ENCODE results near the gene BASP1.
A peak's percentile ranks its signal among the peaks of the same experiment; 100 is the strongest.

BASP1 gene

DNA sequence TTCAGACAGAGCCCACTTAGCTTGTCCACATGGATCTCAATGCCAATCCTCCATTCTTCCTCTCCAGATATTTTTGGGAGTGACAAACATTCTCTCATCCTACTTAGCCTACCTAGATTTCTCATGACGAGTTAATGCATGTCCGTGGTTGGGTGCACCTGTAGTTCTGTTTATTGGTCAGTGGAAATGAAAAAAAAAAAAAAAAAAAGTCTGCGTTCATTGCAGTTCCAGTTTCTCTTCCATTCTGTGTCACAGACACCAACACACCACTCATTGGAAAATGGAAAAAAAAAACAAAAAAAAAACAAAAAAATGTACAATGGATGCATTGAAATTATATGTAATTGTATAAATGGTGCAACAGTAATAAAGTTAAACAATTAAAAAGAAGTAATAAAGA, 59.0 kb downstream of the BASP1 start:
- FAIRE-seq, result peak; percentile 47
- DNase-seq (ENCODE audit: insufficient read length, low spot score), result no peak
- TF ChIP-seq SPI1 (IDR thresholded peaks at IDR 0.05; ENCODE audit: low read depth, low read length) (0 out of 2 replicates have a peak, but pooled peaks have one; percentile 8), POLR2A (IDR thresholded peaks at IDR 0.05; ENCODE audit: low read depth, low read length) (no peak)

GRCh38 chr5:17277907-17278306, 60.5 kb downstream of the BASP1 start:
- peak; percentile 32 for TF ChIP-seq PAX5 (IDR thresholded peaks at IDR 0.05; ENCODE audit: insufficient read depth, low read length, severe bottlenecking)
- no peak for TF ChIP-seq POLR2A (IDR thresholded peaks at IDR 0.05; ENCODE audit: low read depth, low read length)
- TF ChIP-seq SPI1 (IDR thresholded peaks at IDR 0.05; ENCODE audit: low read depth, low read length), result no peak
- peak; percentile 78; the same call in 1 of the 2 replicates for TF ChIP-seq POU2F2 (IDR thresholded peaks at IDR 0.05; ENCODE audit: low read depth, low read length)
- DNase-seq (ENCODE audit: insufficient read length, low spot score) (no peak), FAIRE-seq (peak; percentile 23)

DNA sequence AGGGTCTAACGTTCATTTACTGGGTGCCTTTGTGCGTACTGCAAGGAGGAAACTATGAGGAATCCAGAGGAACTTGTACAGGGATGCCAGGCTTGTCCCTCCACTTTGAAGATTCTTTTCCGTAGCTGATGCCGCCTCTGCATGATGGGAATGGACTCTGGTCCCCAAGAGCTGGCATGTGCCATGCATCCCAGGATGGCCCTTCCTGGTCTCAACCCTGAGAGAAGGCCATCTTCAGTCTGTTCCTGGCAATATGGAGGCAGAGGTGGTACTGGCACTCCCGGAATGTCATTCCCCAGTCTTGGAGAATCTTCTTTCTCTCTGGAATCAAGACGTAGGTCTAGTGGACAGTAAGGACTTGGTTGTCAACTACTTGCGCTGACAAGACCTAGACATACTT, 61.5 kb downstream of the BASP1 start:
- peak; percentile 75 for TF ChIP-seq POLR2AphosphoS5 (IDR thresholded peaks at IDR 0.05; ENCODE audit: low read depth, low read length)
- 0 out of 2 replicates have a peak, but pooled peaks have one; percentile 49 for TF ChIP-seq POU2F2 (IDR thresholded peaks at IDR 0.05; ENCODE audit: low read depth, low read length)
- no peak for TF ChIP-seq SPI1 (IDR thresholded peaks at IDR 0.05; ENCODE audit: low read depth, low read length)
- FAIRE-seq (peak; percentile 55), DNase-seq (ENCODE audit: insufficient read length, low spot score) (no peak)

GRCh38 chr5:17279487-17279886, 62.1 kb downstream of the BASP1 start:
- FAIRE-seq (no peak), DNase-seq (ENCODE audit: insufficient read length, low spot score) (no peak)
- no peak for TF ChIP-seq PAX5 (IDR thresholded peaks at IDR 0.05; ENCODE audit: insufficient read depth, low read length, severe bottlenecking)
- TF ChIP-seq POLR2AphosphoS5 (IDR thresholded peaks at IDR 0.05; ENCODE audit: low read depth, low read length), result no peak
- TF ChIP-seq SPI1 (IDR thresholded peaks at IDR 0.05; ENCODE audit: low read depth, low read length), result no peak
- no peak for TF ChIP-seq POLR2A (IDR thresholded peaks at IDR 0.05; ENCODE audit: low read depth, low read length)
- TF ChIP-seq POU2F2 (IDR thresholded peaks at IDR 0.05; ENCODE audit: low read depth, low read length), result no peak
- no peak for TF ChIP-seq TAF1 (IDR thresholded peaks at IDR 0.05; ENCODE audit: low read depth, low read length)

- TF ChIP-seq SPI1 (IDR thresholded peaks at IDR 0.05; ENCODE audit: low read depth, low read length) (peak; percentile 63), POU2F2 (IDR thresholded peaks at IDR 0.05; ENCODE audit: low read depth, low read length) (peak; percentile 100), PAX5 (IDR thresholded peaks at IDR 0.05; ENCODE audit: insufficient read depth, low read length, severe bottlenecking) (peak; percentile 97), POLR2A (IDR thresholded peaks at IDR 0.05; ENCODE audit: low read depth, low read length) (no peak)
- FAIRE-seq (peak; percentile 89), DNase-seq (ENCODE audit: insufficient read length, low spot score) (peak; percentile 35)
Observed at GRCh38 chr5:17282283-17283120, 65.1 kb downstream of the BASP1 start.

DNA sequence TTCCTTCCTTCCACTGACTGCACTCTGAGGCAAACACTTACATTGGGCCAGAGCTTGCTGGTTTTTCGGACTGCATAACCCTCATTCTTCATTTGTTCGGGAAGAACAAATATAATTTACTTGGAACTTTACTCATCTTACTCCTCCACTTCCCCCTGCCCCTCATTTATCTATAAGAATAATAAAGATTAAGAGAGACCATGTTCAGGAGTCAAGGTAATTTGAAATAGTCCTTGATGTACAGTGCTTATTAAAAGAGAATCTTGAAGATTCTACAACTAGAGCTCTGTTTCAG, 65.6 kb downstream of the BASP1 start:
- DNase-seq (ENCODE audit: insufficient read length, low spot score), result no peak
- FAIRE-seq, result no peak
- TF ChIP-seq SPI1 (IDR thresholded peaks at IDR 0.05; ENCODE audit: low read depth, low read length) (no peak), POU2F2 (IDR thresholded peaks at IDR 0.05; ENCODE audit: low read depth, low read length) (no peak), TAF1 (IDR thresholded peaks at IDR 0.05; ENCODE audit: low read depth, low read length) (no peak), PAX5 (IDR thresholded peaks at IDR 0.05; ENCODE audit: insufficient read depth, low read length, severe bottlenecking) (no peak)

DNA sequence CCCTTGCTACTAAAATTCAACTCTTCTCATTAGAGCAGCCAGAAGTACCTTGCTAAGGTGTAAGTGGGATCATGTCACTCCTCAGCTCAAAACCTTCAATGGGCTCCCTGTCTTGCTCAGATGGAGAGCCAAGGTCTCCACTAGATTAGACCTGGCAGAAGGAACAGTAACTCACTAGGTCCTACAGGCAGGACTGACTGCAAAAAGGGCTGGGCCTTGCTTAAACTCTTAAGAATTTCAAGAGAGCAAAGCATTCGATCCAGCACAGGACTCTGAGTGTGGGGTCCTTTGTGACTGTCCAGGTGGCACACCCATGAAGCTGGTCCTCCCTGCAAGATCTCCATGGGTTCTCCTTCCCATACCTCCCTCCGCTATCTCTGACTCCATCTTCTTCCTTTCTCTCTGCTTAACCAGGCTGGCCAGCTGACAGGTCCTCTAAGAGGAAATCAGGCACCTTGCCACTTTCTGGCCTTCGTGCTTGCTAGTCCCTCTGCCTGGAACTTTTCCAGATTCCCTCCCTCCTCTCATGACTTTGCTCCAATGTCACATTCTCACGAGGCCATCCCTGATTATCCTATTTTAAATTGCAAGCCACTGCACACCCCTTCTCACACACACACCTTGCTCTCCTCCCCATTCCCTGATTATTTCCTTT, 70.2 kb downstream of the BASP1 start:
- FAIRE-seq (no peak), DNase-seq (ENCODE audit: insufficient read length, low spot score) (no peak)
- TF ChIP-seq SPI1 (IDR thresholded peaks at IDR 0.05; ENCODE audit: low read depth, low read length) (no peak), POU2F2 (IDR thresholded peaks at IDR 0.05; ENCODE audit: low read depth, low read length) (no peak), TAF1 (IDR thresholded peaks at IDR 0.05; ENCODE audit: low read depth, low read length) (no peak), POLR2AphosphoS5 (IDR thresholded peaks at IDR 0.05; ENCODE audit: low read depth, low read length) (no peak), POLR2A (IDR thresholded peaks at IDR 0.05; ENCODE audit: low read depth, low read length) (no peak), PAX5 (IDR thresholded peaks at IDR 0.05; ENCODE audit: insufficient read depth, low read length, severe bottlenecking) (no peak)

- no peak for TF ChIP-seq TAF1 (IDR thresholded peaks at IDR 0.05; ENCODE audit: low read depth, low read length)
- no peak for TF ChIP-seq SPI1 (IDR thresholded peaks at IDR 0.05; ENCODE audit: low read depth, low read length)
- TF ChIP-seq PAX5 (IDR thresholded peaks at IDR 0.05; ENCODE audit: insufficient read depth, low read length, severe bottlenecking), result no peak
- no peak for TF ChIP-seq POLR2A (IDR thresholded peaks at IDR 0.05; ENCODE audit: low read depth, low read length)
- TF ChIP-seq POLR2AphosphoS5 (IDR thresholded peaks at IDR 0.05; ENCODE audit: low read depth, low read length), result no peak
- TF ChIP-seq POU2F2 (IDR thresholded peaks at IDR 0.05; ENCODE audit: low read depth, low read length), result no peak
- DNase-seq (ENCODE audit: insufficient read length, low spot score) (no peak), FAIRE-seq (no peak)
Observed at GRCh38 chr5:17288570-17288969, 71.1 kb downstream of the BASP1 start.

- no peak for FAIRE-seq
- DNase-seq (ENCODE audit: insufficient read length, low spot score), result no peak
- TF ChIP-seq POLR2A (IDR thresholded peaks at IDR 0.05; ENCODE audit: low read depth, low read length) (no peak), POU2F2 (IDR thresholded peaks at IDR 0.05; ENCODE audit: low read depth, low read length) (no peak), TAF1 (IDR thresholded peaks at IDR 0.05; ENCODE audit: low read depth, low read length) (no peak)
Observed at GRCh38 chr5:17289681-17290539, 72.5 kb downstream of the BASP1 start.
